ENCODE data around the gene HIF1A.
"Not testable (repeated sequence)": the region's sequence is repeated elsewhere in the genome, so short reads cannot be mapped to it uniquely, and the experiment has no call there.

HIF1A gene

DNA sequence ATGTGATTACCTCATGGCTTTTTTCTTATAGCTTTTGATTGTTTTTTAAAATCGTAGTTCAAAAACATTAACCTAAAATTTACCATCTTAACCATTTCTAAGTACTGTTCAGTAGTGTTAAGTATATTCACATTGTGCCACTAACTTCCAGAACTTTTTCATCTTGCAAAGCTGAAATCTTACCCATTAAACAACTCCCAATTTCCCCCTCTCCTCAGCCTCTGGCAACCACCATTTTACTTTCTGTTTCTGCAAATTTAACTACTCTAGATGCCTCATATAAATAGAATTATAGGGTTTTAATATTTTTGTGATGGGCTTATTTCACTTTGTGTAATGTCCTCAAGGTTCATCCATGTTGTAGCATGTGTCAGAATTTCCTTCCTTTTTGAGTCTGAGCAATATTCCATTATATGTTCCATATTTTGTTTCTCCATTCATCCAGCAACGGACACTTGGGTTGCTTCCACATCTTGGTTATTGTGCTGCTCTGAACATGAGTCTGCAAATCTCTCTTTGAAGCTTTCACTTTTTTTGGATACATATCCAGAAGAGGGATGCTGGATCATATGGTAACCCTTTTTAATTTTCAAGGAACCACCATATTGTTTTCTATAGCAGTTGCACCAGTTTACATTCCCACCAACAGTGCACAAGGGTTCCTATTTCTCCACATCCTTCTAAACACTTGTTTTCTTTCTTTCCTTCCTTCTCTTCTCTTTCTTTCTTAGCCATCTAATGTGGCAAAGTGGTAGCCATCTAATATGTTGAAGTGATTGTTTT, 5.0 kb downstream of the HIF1A start:
- CTCF ChIA-PET: interaction anchor here (0.6 kb wide), 1 partner anchor 195 kb away, joined by 3 read pairs; no protein-coding TSS in a partner anchor
- no peak for TF ChIP-seq SUZ12 (IDR thresholded peaks at IDR 0.05)
- no peak for TF ChIP-seq LEF1 (IDR thresholded peaks at IDR 0.05; ENCODE audit: borderline replicate concordance)
- POLR2A ChIA-PET: no interaction called here
- no peak for DNase-seq (ENCODE audit: extremely low spot score)

DNA sequence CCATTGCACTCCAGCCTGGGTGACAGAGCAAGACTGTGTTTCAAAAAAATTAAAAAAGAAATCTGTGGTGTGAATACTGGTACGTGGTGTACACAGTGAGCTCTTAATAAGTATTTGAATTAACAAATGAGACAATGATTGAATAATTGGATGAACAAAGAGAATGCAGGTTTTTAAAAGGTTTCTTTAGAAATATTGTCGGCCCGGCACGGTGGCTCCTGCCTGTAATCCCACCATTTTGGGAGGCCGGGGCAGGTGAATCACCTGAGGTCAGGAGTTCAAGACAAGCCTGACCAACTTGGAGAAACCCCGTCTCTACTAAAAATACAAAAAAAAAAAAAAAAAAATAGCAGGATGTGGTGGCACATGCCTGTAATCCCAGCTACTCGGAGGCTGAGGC, 6.6 kb downstream of the HIF1A start:
- CTCF ChIA-PET: no interaction called here
- POLR2A ChIA-PET: no interaction called here
- TF ChIP-seq HDGF (IDR thresholded peaks at IDR 0.05; ENCODE audit: borderline replicate concordance) (no peak), FOXM1 (IDR thresholded peaks at IDR 0.05; ENCODE audit: borderline replicate concordance) (no peak), L3MBTL2 (conservative IDR thresholded peaks at IDR 0.05) (no peak), CTBP1 (IDR thresholded peaks at IDR 0.05; ENCODE audit: borderline replicate concordance) (no peak), FOXK2 (IDR thresholded peaks at IDR 0.05) (no peak), ZNF384 (IDR thresholded peaks at IDR 0.05) (no peak), TARDBP (IDR thresholded peaks at IDR 0.05) (no peak), SUZ12 (IDR thresholded peaks at IDR 0.05) (no peak), ARNT (IDR thresholded peaks at IDR 0.05) (no peak), NFRKB (IDR thresholded peaks at IDR 0.05) (no peak), FOXA1 (IDR thresholded peaks at IDR 0.05) (no peak), LEF1 (IDR thresholded peaks at IDR 0.05; ENCODE audit: borderline replicate concordance) (no peak), BHLHE40 (IDR thresholded peaks at IDR 0.05; ENCODE audit: borderline replicate concordance) (no peak), SP1 (IDR thresholded peaks at IDR 0.05) (no peak), ELF4 (IDR thresholded peaks at IDR 0.05) (no peak)
- TF ChIP-seq, protein P1, sequence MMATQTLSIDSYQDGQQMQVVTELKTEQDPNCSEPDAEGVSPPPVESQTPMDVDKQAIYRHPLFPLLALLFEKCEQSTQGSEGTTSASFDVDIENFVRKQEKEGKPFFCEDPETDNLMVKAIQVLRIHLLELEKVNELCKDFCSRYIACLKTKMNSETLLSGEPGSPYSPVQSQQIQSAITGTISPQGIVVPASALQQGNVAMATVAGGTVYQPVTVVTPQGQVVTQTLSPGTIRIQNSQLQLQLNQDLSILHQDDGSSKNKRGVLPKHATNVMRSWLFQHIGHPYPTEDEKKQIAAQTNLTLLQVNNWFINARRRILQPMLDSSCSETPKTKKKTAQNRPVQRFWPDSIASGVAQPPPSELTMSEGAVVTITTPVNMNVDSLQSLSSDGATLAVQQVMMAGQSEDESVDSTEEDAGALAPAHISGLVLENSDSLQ (IDR thresholded peaks at IDR 0.05): no peak
- no peak for DNase-seq (ENCODE audit: extremely low spot score)

DNA sequence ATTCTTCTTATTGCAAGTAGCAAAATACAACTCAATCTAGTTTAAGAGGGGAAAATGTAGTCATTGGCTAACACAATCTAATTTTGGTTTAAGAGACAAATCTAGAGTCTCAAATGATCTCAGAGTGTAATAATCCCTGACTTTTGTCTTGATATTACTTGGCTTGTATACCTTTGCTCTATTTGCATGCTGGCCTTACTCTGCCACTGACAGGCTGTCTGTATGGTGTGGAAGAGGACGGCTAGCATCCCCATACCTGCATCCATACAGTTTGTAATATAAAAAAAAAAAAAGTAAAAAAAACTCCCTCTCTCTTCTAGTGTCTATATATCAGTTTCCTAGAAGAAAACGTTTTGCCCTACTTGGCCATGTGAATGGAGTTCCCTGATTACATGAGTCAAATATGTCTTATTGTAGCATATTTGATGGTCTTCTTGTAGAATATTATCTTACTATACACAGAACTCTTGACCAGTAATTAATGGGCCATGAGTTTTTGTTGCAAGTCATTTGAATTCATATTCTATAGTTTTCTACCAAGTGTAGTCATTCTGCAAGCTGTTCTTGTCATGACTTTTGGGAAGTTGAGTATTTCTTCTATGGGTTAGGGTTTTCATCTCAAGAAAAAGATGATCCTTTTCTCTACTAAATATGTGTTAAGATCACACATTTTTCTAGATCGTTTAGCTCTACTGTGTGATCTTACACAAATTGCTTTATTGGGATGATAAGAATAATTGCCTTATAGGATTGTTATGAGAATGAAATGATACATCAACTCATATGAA, 8.2 kb downstream of the HIF1A start:
- DNase-seq (ENCODE audit: extremely low spot score): no peak
- TF ChIP-seq L3MBTL2 (conservative IDR thresholded peaks at IDR 0.05) (no peak), ARNT (IDR thresholded peaks at IDR 0.05) (no peak), SUZ12 (IDR thresholded peaks at IDR 0.05) (no peak), BHLHE40 (IDR thresholded peaks at IDR 0.05; ENCODE audit: borderline replicate concordance) (no peak), CTBP1 (IDR thresholded peaks at IDR 0.05; ENCODE audit: borderline replicate concordance) (no peak), FOXM1 (IDR thresholded peaks at IDR 0.05; ENCODE audit: borderline replicate concordance) (no peak), TARDBP (IDR thresholded peaks at IDR 0.05) (no peak), SP1 (IDR thresholded peaks at IDR 0.05) (no peak)
- TF ChIP-seq, protein P1 (IDR thresholded peaks at IDR 0.05): no peak
- ChIA-PET POLR2A (no interaction called here), CTCF (no interaction called here)

DNA sequence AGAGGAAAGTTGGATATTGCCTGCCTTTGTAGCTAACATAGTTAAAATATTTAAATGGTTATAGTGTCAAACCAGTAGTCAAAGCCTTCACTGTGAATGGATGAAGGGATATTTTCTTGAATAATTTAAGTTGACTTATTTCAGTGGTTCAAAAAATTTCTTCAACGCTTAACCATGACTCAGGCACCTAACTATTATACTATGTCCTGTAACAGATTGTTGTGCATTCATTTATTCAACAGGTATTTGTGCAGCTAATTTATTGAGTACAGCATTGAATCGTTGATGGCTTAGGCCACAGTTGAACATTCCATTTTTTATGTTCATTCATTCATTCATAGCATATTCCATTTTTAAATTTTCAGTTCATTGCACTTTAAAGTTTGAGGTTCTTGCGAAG, 9.2 kb downstream of the HIF1A start:
- ChIA-PET CTCF (no interaction called here), POLR2A (no interaction called here)
- DNase-seq (ENCODE audit: extremely low spot score): no peak
- TF ChIP-seq SUZ12 (IDR thresholded peaks at IDR 0.05): no peak
- TF ChIP-seq FOXK2 (IDR thresholded peaks at IDR 0.05): no peak
- TF ChIP-seq FOXM1 (IDR thresholded peaks at IDR 0.05; ENCODE audit: borderline replicate concordance): no peak
- TF ChIP-seq, protein P1 (IDR thresholded peaks at IDR 0.05): no peak
- TF ChIP-seq TARDBP (IDR thresholded peaks at IDR 0.05): no peak
- TF ChIP-seq FOXA1 (IDR thresholded peaks at IDR 0.05): no peak
- TF ChIP-seq SP1 (IDR thresholded peaks at IDR 0.05): no peak
- no peak for TF ChIP-seq HDGF (IDR thresholded peaks at IDR 0.05; ENCODE audit: borderline replicate concordance)
- no peak for TF ChIP-seq ARNT (IDR thresholded peaks at IDR 0.05)

DNA sequence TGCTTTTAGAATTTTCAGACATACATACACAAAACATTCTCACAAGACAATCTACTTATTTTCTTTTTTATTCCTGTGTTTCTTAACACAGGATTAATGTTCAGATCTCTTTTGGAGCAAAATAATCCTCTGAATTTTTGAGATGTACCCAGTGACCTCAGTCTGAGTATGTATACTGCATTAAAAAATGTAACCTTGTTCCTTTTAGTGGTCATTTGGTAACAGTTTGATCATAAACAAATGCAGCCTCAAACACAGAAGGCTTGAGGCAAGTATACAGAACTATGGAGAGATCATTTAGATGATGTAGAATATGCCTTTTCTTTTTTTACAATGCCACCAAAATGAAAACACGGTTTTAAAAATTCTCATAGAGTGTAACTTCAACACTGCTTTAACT, 9.7 kb downstream of the HIF1A start:
- ChIA-PET POLR2A (interaction anchor here (1.7 kb wide), 1 partner anchor 10 kb away, joined by 8 read pairs; the partner anchor contains the start of gene HIF1A), CTCF (no interaction called here)
- no peak for DNase-seq (ENCODE audit: extremely low spot score)
- TF ChIP-seq SP1 (IDR thresholded peaks at IDR 0.05) (no peak), ELF4 (IDR thresholded peaks at IDR 0.05) (no peak)

DNA sequence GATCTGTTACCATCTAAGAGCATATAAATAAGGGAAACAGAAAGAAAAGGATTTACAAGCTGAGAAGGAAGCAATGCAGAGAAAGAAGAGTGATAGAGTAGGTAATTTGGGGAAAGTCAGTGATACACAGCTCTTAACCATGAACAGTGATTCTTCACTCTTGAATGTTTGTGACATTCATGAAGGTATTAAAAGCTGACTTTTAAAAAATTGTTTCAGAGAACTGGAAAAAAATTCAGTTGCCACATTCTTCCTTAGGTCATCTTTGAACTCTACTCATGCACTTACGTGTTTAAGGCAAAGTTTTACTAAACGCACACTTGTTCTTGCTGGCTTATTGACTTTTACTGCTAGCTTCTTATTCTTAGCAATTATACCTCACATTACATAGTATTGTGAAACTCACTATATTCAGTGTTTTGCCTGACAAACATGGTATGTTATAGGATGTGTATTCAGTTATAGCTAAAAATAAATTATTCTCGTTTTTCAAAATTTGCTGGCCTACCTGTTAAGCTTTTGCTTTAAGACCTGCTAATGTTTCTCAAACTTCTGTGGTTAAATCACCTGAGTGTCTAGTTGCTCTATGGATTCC, 10.9 kb downstream of the HIF1A start:
- TF ChIP-seq FOXM1 (IDR thresholded peaks at IDR 0.05; ENCODE audit: borderline replicate concordance) (no peak), FOXK2 (IDR thresholded peaks at IDR 0.05) (no peak), TARDBP (IDR thresholded peaks at IDR 0.05) (no peak), SP1 (IDR thresholded peaks at IDR 0.05) (no peak)
- TF ChIP-seq, protein P1 (IDR thresholded peaks at IDR 0.05): no peak
- ChIA-PET CTCF (no interaction called here), POLR2A (interaction anchor here (1.3 to 1.7 kb wide), 2 partner anchors 11 kb away, joined by 5 to 8 read pairs; partner anchors contain the start of gene HIF1A)
- DNase-seq (ENCODE audit: extremely low spot score): no peak

DNA sequence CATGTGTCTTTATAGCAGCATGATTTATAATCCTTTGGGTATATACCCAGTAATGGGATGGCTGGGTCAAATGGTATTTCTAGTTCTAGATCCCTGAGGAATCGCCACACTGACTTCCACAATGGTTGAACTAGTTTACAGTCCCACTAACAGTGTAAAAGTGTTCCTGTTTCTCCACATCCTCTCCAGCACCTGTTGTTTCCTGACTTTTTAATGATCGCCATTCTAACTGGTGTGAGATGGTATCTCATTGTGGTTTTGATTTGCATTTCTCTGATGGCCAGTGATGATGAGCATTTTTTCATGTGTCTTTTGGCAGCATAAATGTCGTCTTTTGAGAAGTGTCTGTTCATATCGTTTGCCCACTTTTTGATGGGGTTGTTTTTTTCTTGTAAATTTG, 12.5 kb downstream of the HIF1A start:
- CTCF ChIA-PET; POLR2A ChIA-PET; DNase-seq (ENCODE audit: extremely low spot score): not testable (repeated sequence)

DNA sequence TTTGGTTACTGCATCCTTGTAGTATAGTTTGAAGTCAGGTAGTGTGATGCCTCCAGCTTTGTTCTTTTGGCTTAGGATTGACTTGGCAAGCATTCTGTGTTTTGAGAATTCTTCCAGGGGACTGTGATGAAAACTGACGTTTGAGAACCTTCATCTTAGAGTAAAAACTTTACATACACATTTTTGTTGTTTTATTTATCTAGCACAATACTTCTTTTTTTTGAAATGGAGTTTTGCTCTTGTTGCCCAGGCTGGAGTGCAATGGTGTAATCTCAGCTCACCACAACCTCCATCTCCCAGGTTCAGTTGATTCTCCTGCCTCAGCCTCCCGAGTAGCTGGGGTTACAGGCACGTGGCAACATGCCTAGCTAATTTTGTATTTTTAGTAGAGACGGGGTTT, 13.4 kb downstream of the HIF1A start:
- POLR2A ChIA-PET: not testable (repeated sequence)

More for the DNA sequence above, 13.4 kb downstream of the HIF1A start:
- DNase-seq (ENCODE audit: extremely low spot score); CTCF ChIA-PET: not testable (repeated sequence)

Data from HEK293T (cell line).